IMR-90 (cell line): ENCODE measurements around the gene GMCL2. TPM values are rescaled to one million over a fixed set of nuclear protein-coding genes. Genes with fewer than 3 reads are reported as not detected.

Source experiments
- ATAC-seq: fragments of 200-7000 bp; cut with Tn5 transposase; 2 replicates; pipeline ENCODE4 v1.9.1; 2020; ENCODE audit warnings: low read depth, mild to moderate bottlenecking, moderate library complexity
- BruUV-seq: library from RNA; stranded (reverse); fragments of 400-500 nt; replicated peaks from 2 replicates; lab custom pipeline; 2021; lab: Mats Ljungman, UMichigan
- CTCF ChIA-PET: fragments of 300-600 bp; formaldehyde crosslinking; extraction: SDS; loops from one replicate; lab custom pipeline; 2021; ENCODE audit warnings: antibody characterized with exemption; lab: Yijun Ruan, JAX
- POLR2A ChIA-PET: fragments of 300-600 bp; sonication (Branson Sonifier 250); formaldehyde crosslinking; loops from one replicate; lab custom pipeline; 2022; ENCODE audit warnings: antibody characterized with exemption; ENCODE audit not compliant: unreplicated experiment; lab: Charles Lee
- DNase-seq: peaks from one replicate; pipeline ENCODE4 v3.0.0; 2013
- H2AFZ ChIP-seq: replicated peaks from 2 replicates; pipeline ENCODE3; 2013; ENCODE audit warnings: low read length, mild to moderate bottlenecking; ENCODE audit not compliant: poor library complexity
- H2AK5ac ChIP-seq: 2 replicates; pipeline ENCODE4 v1.6.1; 2013; ENCODE audit warnings: low read depth, low read length, inconsistent platforms
- H2AK9ac ChIP-seq: replicated peaks from 2 replicates; pipeline ENCODE3; 2013; ENCODE audit warnings: mild to moderate bottlenecking, low read depth, low read length, moderate library complexity; ENCODE audit not compliant: poor library complexity
- H2BK120ac ChIP-seq: 2 replicates; pipeline ENCODE4 v1.6.1; 2013; ENCODE audit warnings: low read depth, low read length, inconsistent platforms
- H2BK15ac ChIP-seq: 3 replicates; pipeline ENCODE4 v1.6.1; 2013; ENCODE audit warnings: low read depth, low read length, inconsistent platforms
- H2BK20ac ChIP-seq: 2 replicates; pipeline ENCODE4 v1.6.1; 2013; ENCODE audit warnings: low read depth, mild to moderate bottlenecking, inconsistent platforms, low read length, moderate library complexity
- H2BK5ac ChIP-seq: 2 replicates; pipeline ENCODE4 v1.6.1; 2013; ENCODE audit warnings: mild to moderate bottlenecking, low read depth, low read length, inconsistent platforms; ENCODE audit not compliant: poor library complexity, severe bottlenecking
- H3K14ac ChIP-seq: replicated peaks from 2 replicates; pipeline ENCODE4 v1.6.1; 2013; ENCODE audit warnings: low read depth, low read length, inconsistent platforms
- H3K18ac ChIP-seq: 2 replicates; pipeline ENCODE4 v1.6.1; 2013; ENCODE audit warnings: low read depth, low read length, control low read depth
- H3K23ac ChIP-seq: 2 replicates; pipeline ENCODE4 v1.6.1; 2013; ENCODE audit warnings: low read depth, low read length, inconsistent platforms
- H3K27ac ChIP-seq: 2 replicates; pipeline ENCODE4 v1.5.1; 2013; ENCODE audit warnings: mild to moderate bottlenecking, control low read depth, low read length; ENCODE audit not compliant: insufficient read depth
- H3K27me3 ChIP-seq: 2 replicates; pipeline ENCODE4 v1.6.1; 2013; ENCODE audit warnings: low read length; ENCODE audit not compliant: control insufficient read depth, insufficient read depth
- H3K36me3 ChIP-seq: 2 replicates; pipeline ENCODE4 v1.6.1; 2013; ENCODE audit warnings: low read length, mixed read lengths; ENCODE audit not compliant: control insufficient read depth, insufficient read depth
- H3K4ac ChIP-seq: 2 replicates; pipeline ENCODE4 v1.6.1; 2013; ENCODE audit warnings: low read depth, low read length, inconsistent platforms
- H3K4me1 ChIP-seq: 2 replicates; pipeline ENCODE4 v1.6.1; 2013; ENCODE audit warnings: low read length, mixed read lengths; ENCODE audit not compliant: control insufficient read depth, insufficient read depth
- H3K4me2 ChIP-seq: 2 replicates; pipeline ENCODE4 v1.6.1; 2013; ENCODE audit warnings: low read depth, mild to moderate bottlenecking, control low read depth, low read length, moderate library complexity
- H3K4me3 ChIP-seq: 2 replicates; pipeline ENCODE4 v1.5.1; 2013; ENCODE audit warnings: low read depth, mild to moderate bottlenecking, control low read depth, low read length, moderate library complexity; ENCODE audit not compliant: insufficient read depth
- H3K56ac ChIP-seq: 2 replicates; pipeline ENCODE4 v1.6.1; 2013; ENCODE audit warnings: low read length, inconsistent platforms; ENCODE audit not compliant: insufficient read depth; ENCODE audit errors: extremely low read depth
- H3K79me1 ChIP-seq, 2 experiments: 2 replicates each; pipeline ENCODE4 v1.6.1; 2013; ENCODE audit warnings: low read length in 2 of 2, inconsistent platforms in 1 of 2, low read depth in 1 of 2
- H3K9ac ChIP-seq: 2 replicates; pipeline ENCODE4 v1.6.1; 2013; ENCODE audit warnings: low read depth, low read length, control low read depth
- H3K9me1 ChIP-seq: 2 replicates; pipeline ENCODE4 v1.6.1; 2013; ENCODE audit warnings: low read length, inconsistent platforms; ENCODE audit not compliant: insufficient read depth
- H3K9me3 ChIP-seq: 2 replicates; pipeline ENCODE4 v1.6.1; 2013; ENCODE audit warnings: low read length; ENCODE audit not compliant: control insufficient read depth, insufficient read depth
- H4K20me1 ChIP-seq: 2 replicates; pipeline ENCODE4 v1.6.1; 2013; ENCODE audit warnings: low read length, inconsistent platforms; ENCODE audit not compliant: insufficient read depth
- H4K5ac ChIP-seq: 2 replicates; pipeline ENCODE4 v1.6.1; 2013; ENCODE audit warnings: mild to moderate bottlenecking, low read depth, low read length, control low read depth
- H4K8ac ChIP-seq, 2 experiments: 2 replicates each; pipeline ENCODE4 v1.6.1; 2013; ENCODE audit warnings: low read depth in 2 of 2, low read length in 2 of 2, control low read depth in 1 of 2, inconsistent platforms in 1 of 2
- H4K91ac ChIP-seq: 2 replicates; pipeline ENCODE4 v1.6.1; 2013; ENCODE audit warnings: low read depth, low read length, inconsistent platforms; ENCODE audit not compliant: insufficient read depth
- BHLHE40 ChIP-seq: fragments of 150-350 bp; IDR thresholded peaks from 2 replicates; pipeline ENCODE4 v1.6.1; 2016; ENCODE audit warnings: mild to moderate bottlenecking, low read depth, low read length
- CEBPB ChIP-seq: IDR thresholded peaks from 2 replicates; pipeline ENCODE4 v1.6.1; 2012; ENCODE audit warnings: low read depth, low read length, improper control_type of control experiment
- FOS ChIP-seq: fragments of 150-350 bp; IDR thresholded peaks from 2 replicates; pipeline ENCODE4 v1.6.1; 2016; ENCODE audit warnings: low read depth, low read length
- POLR2A ChIP-seq: IDR thresholded peaks from 2 replicates; pipeline ENCODE4 v1.6.1; 2012; ENCODE audit warnings: mild to moderate bottlenecking, low read depth, low read length
- RAD21 ChIP-seq: IDR thresholded peaks from 2 replicates; pipeline ENCODE4 v1.6.1; 2012; ENCODE audit warnings: low read length, improper control_type of control experiment
- RCOR1 ChIP-seq: IDR thresholded peaks from 2 replicates; pipeline ENCODE4 v1.6.1; 2012; ENCODE audit warnings: mild to moderate bottlenecking, low read length, improper control_type of control experiment; ENCODE audit not compliant: insufficient replicate concordance
- RFX5 ChIP-seq: IDR thresholded peaks from 2 replicates; pipeline ENCODE4 v1.8.0; 2012; ENCODE audit warnings: low read depth, mild to moderate bottlenecking, low read length, moderate library complexity
- WGBS, 2 experiments: methylation state at CpG; one replicate each; pipeline versions ENCODE4 v1.1.5 to v1.1.7; 2013; ENCODE audit warnings: missing lambda C conversion rate in 2 of 2; ENCODE audit not compliant: insufficient read length in 1 of 2; ENCODE audit errors: extremely low coverage in 2 of 2; 5-methylcytosine and 5-hydroxymethylcytosine counted together
- dilution Hi-C: fragments of 300-500 bp; cut with HindIII; formaldehyde crosslinking; loops from one replicate; pipeline ENCODE4 v1.14.3; 2018; ENCODE audit warnings: low sequenced_read_pairs; ENCODE audit not compliant: unreplicated experiment
- in situ Hi-C: fragments of 300-500 bp; cut with MboI; formaldehyde crosslinking; loops from 3 replicates; pipeline ENCODE4 v1.14.3; 2019; ENCODE audit warnings: low sequenced_read_pairs, inconsistent platforms, mixed read lengths
- intact Hi-C: fragments of 100-400 bp; cut with micrococcal nuclease; formaldehyde crosslinking; loops from 2 replicates; pipeline ENCODE4 v1.10.0; 2022
- polyA plus RNA-seq, 3 experiments: library from polyadenylated mRNA; depleted of rRNA; stranded (reverse); fragments of >200 nt; gene quantifications; 2 replicates each; pipeline ENCODE4 v1.2.3, GENCODE V29; 2012; ENCODE audit warnings: low replicate concordance in 1 of 3
- total RNA-seq: library from RNA; depleted of rRNA; stranded (reverse); fragments of >200 nt; gene quantifications from 2 replicates; pipeline ENCODE4 v1.2.3, GENCODE V29; 2012
- TF ChIP-seq, protein P1 (sequence below): fragments of 150-350 bp; IDR thresholded peaks from 2 replicates; pipeline ENCODE4 v1.6.1; 2017; ENCODE audit warnings: mild to moderate bottlenecking, antibody characterized with exemption, low read length, low read depth
- TF ChIP-seq, protein P2 (sequence below): conservative IDR thresholded peaks from 2 replicates; pipeline ENCODE4 v1.5.1; 2012; ENCODE audit warnings: mild to moderate bottlenecking, low read depth, low read length, improper control_type of control experiment
- TF ChIP-seq, protein P3 (sequence below): fragments of 150-350 bp; IDR thresholded peaks from 2 replicates; pipeline ENCODE4 v1.6.1; 2016; ENCODE audit warnings: low read depth, mild to moderate bottlenecking, low read length, moderate library complexity, borderline replicate concordance

GMCL2 gene
- total and polyA plus RNA-seq, 2 of the 4 experiments (the other 2 are of a cell fraction) = not detected

DNA sequence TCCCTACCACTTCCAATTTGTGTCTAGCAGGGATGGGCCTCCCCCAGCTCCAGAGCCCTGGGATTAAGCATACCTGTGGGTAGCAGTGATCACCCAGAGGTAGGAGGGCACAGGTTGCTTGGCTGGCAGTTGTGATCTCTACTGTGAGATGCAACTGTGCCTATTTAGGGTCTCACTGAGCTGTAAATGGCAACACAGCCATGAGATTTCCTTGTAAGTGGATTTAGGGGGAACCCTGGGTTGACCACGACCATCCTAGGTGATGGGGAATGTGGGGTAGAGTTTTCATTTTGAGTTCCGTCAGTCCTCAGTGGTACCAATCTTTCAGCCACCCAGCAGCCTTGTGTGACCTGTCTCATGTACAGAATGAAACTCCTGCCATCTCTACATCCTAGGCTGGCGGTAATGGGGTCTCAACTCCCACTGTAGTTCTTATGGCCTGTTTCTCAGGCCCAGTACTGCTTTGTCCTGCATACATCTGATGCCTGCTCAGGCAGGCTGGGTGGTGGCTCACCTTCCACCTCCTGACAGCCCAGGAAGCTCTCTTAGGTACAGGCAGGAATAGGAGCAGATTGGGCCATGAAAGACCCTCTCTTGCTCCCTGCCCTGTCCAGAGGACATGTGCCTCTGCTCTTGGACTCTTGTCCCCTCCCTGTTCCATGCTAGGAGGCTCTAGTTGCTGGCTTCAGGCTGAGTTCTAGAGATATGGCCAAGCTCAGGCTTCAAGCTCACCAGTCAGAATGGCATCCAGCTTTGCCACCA lies 25.3 kb upstream of the GMCL2 start:
- Histone ChIP-seq H3K9me3 (no peaks in the 10 kb centered on the region), H3K4me2 (no peak overlapping the region), H2BK20ac (no peak overlapping the region), H3K56ac (no peak overlapping the region), H2AFZ (no peak overlapping the region), H4K5ac (no peak overlapping the region), H4K91ac (no peak overlapping the region), H2BK15ac (no peak overlapping the region), H3K4me1 (no peaks in the 10 kb centered on the region), H3K4me3 (no peak overlapping the region), H2BK120ac (no peak overlapping the region), H3K9ac (no peak overlapping the region), H4K20me1 (peaks cover 60% of the 10 kb centered on the region), H3K79me1 (peaks cover 34 to 70% of the 10 kb centered on the region in 2 experiments), H2BK5ac (no peak overlapping the region), H3K27ac (no peak overlapping the region), H2AK9ac (no peak overlapping the region), H3K27me3 (no peaks in the 10 kb centered on the region), H2AK5ac (no peak overlapping the region), H4K8ac (no peak overlapping the region), H3K23ac (no peak overlapping the region), H3K36me3 (peaks cover 81% of the 10 kb centered on the region), H3K18ac (no peak overlapping the region), H3K14ac (no peak overlapping the region), H3K4ac (no peak overlapping the region), H3K9me1 (peaks cover 15% of the 10 kb centered on the region; the same call in 1 of the 2 replicates)
- WGBS, 2 experiments = no CpG with 5 or more reads among the region's 3 CpGs
- ChIA-PET CTCF (interaction anchor here (0.5 kb wide), 1 partner anchor 24 kb away, joined by 3 read pairs; no protein-coding TSS in a partner anchor), POLR2A (no interaction called here)
- TF ChIP-seq, protein P1, sequence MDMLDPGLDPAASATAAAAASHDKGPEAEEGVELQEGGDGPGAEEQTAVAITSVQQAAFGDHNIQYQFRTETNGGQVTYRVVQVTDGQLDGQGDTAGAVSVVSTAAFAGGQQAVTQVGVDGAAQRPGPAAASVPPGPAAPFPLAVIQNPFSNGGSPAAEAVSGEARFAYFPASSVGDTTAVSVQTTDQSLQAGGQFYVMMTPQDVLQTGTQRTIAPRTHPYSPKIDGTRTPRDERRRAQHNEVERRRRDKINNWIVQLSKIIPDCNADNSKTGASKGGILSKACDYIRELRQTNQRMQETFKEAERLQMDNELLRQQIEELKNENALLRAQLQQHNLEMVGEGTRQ = no peak
- TF ChIP-seq FOS (no peak), CEBPB (no peak), RFX5 (no peak), BHLHE40 (no peak), RAD21 (no peak), POLR2A (no peak; the same call in 1 of the 2 replicates), RCOR1 (no peak)
- TF ChIP-seq, protein P2, sequence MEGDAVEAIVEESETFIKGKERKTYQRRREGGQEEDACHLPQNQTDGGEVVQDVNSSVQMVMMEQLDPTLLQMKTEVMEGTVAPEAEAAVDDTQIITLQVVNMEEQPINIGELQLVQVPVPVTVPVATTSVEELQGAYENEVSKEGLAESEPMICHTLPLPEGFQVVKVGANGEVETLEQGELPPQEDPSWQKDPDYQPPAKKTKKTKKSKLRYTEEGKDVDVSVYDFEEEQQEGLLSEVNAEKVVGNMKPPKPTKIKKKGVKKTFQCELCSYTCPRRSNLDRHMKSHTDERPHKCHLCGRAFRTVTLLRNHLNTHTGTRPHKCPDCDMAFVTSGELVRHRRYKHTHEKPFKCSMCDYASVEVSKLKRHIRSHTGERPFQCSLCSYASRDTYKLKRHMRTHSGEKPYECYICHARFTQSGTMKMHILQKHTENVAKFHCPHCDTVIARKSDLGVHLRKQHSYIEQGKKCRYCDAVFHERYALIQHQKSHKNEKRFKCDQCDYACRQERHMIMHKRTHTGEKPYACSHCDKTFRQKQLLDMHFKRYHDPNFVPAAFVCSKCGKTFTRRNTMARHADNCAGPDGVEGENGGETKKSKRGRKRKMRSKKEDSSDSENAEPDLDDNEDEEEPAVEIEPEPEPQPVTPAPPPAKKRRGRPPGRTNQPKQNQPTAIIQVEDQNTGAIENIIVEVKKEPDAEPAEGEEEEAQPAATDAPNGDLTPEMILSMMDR = no peak
- TF ChIP-seq, protein P3, sequence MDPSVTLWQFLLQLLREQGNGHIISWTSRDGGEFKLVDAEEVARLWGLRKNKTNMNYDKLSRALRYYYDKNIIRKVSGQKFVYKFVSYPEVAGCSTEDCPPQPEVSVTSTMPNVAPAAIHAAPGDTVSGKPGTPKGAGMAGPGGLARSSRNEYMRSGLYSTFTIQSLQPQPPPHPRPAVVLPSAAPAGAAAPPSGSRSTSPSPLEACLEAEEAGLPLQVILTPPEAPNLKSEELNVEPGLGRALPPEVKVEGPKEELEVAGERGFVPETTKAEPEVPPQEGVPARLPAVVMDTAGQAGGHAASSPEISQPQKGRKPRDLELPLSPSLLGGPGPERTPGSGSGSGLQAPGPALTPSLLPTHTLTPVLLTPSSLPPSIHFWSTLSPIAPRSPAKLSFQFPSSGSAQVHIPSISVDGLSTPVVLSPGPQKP = no peak
- intact Hi-C loops = no loop called here
- dilution Hi-C loops = no loop called here
- in situ Hi-C loops = no loop called here
- DNase-seq = no peak
- no TSS peak for BruUV-seq
- no peak for ATAC-seq
